Sigmoid colon (tissue), 7 donors: ENCODE data around the gene FSTL4. TPM values are rescaled to one million over a fixed set of nuclear protein-coding genes. Genes with fewer than 3 reads are reported as not detected.

Experiments
- DNase-seq: peaks from one replicate; pipeline ENCODE4 v3.0.0-alpha.2; 2019
- H3K27ac ChIP-seq, 4 donors: fragments of 200-600 bp; sonication (generic); one replicate each; pipeline ENCODE4 v1.5.1; 2016 to 2019; ENCODE audit warnings: mild to moderate bottlenecking in 1 of 4
- H3K27me3 ChIP-seq, 3 donors: fragments of 200-600 bp; sonication (generic); one replicate each; pipeline ENCODE4 v1.5.1; 2019; ENCODE audit warnings: mild to moderate bottlenecking in 1 of 3
- H3K36me3 ChIP-seq, 4 donors: fragments of 200-600 bp; sonication (generic); one replicate each; pipeline ENCODE4 v1.5.1; 2016 to 2019
- H3K4me1 ChIP-seq, 4 donors: fragments of 200-600 bp; sonication (generic); one replicate each; pipeline ENCODE4 v1.5.1; 2017 to 2019
- H3K4me3 ChIP-seq, 4 donors: fragments of 200-600 bp; sonication (generic); one replicate each; pipeline ENCODE4 v1.5.1; 2017 to 2019; ENCODE audit warnings: mild to moderate bottlenecking in 2 of 4, moderate library complexity in 1 of 4
- H3K9me3 ChIP-seq, 4 donors: fragments of 200-600 bp in 3 of 4; sonication (generic) in 3 of 4; one replicate each; pipeline versions ENCODE4 v1.5.1 to v1.6.1; 2013 to 2019
- EP300 ChIP-seq, 4 donors: sonication (generic); formaldehyde crosslinking; IDR thresholded peaks; one replicate each; pipeline ENCODE4 v1.6.1; 2017; ENCODE audit warnings: antibody characterized with exemption in 4 of 4
- POLR2A ChIP-seq, 2 donors: fragments of 450-650 bp; IDR thresholded peaks; one replicate each; pipeline ENCODE4 v1.6.1; 2016; ENCODE audit warnings: antibody characterized with exemption in 2 of 2, mild to moderate bottlenecking in 2 of 2, moderate library complexity in 2 of 2
- POLR2AphosphoS5 ChIP-seq, 4 donors: sonication (generic); formaldehyde crosslinking; IDR thresholded peaks; one replicate each; pipeline ENCODE4 v1.6.1; 2017; ENCODE audit warnings: antibody characterized with exemption in 4 of 4
- WGBS, 2 donors: extraction: QIAGEN DNeasy Blood & Tissue Kit; methylation state at CpG; one replicate each; pipeline ENCODE4 v1.1.7; 2013; 5-methylcytosine and 5-hydroxymethylcytosine counted together
- intact Hi-C: fragments of 100-400 bp; cut with DNase I; formaldehyde crosslinking; loops from one replicate; pipeline ENCODE4 v1.15.1; 2023
- polyA plus RNA-seq, 3 donors: library from polyadenylated mRNA; stranded (reverse); fragments of 200-250 nt; gene quantifications; one replicate each; pipeline ENCODE4 v1.2.3, GENCODE V29; 2013
- total RNA-seq, 4 donors: library from RNA; depleted of rRNA; stranded (reverse); fragments of >200 nt; gene quantifications; one replicate each; pipeline ENCODE4 v1.1.0, GENCODE V29; 2016
- TF ChIP-seq, protein P1 (sequence below), 4 experiments: fragments of 450-650 bp in 3 of 4; fragments of 200-600 bp in 1 of 4; IDR thresholded peaks; one replicate each; pipeline ENCODE4 v1.5.1; 2016 to 2019; ENCODE audit warnings: antibody characterized with exemption in 4 of 4, mild to moderate bottlenecking in 3 of 4, moderate library complexity in 2 of 4
- donor health status: healthy with polysubstance abuse.
- donor health status: Bipolar disorder and iron deficiency.
- donor health status: healthy.

The FSTL4 gene
- total and polyA plus RNA-seq, 7 donors: 0.23 to 0.45 (median 0.28) TPM; not detected in 4

DNA sequence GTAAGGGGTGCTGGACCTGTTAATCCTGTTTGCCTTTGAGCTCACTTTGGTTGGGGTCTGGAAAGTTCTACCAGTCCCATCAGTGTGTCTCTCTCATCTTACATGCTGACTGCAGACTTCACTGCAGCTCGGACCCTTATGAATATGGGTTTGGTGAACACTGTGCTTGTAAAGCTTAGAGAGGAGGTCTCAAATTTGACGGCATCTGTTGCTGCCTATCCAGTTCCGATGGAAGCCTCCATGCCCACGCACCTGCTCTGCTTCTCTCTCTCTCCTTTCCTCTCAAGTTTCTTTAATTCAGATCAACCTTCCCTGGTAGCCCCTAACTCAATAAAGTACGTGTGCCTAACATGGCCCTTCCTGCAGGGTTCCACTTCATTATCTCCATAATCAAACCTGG lies 342.6 kb downstream of the FSTL4 start:
- Histone ChIP-seq H3K4me3 (no peak overlapping the region), H3K9me3 (no peaks in the 10 kb centered on the region), H3K27ac (no peak overlapping the region), H3K36me3 (no peaks in the 10 kb centered on the region), H3K4me1 (no peaks in the 10 kb centered on the region), H3K27me3 (peaks cover 0 to 4% (median 0%) of the 10 kb centered on the region in 3 donors)
- TF ChIP-seq POLR2AphosphoS5 (IDR thresholded peaks at IDR 0.05): no peak
- no peak for TF ChIP-seq EP300 (IDR thresholded peaks at IDR 0.05)
- TF ChIP-seq, protein P1, sequence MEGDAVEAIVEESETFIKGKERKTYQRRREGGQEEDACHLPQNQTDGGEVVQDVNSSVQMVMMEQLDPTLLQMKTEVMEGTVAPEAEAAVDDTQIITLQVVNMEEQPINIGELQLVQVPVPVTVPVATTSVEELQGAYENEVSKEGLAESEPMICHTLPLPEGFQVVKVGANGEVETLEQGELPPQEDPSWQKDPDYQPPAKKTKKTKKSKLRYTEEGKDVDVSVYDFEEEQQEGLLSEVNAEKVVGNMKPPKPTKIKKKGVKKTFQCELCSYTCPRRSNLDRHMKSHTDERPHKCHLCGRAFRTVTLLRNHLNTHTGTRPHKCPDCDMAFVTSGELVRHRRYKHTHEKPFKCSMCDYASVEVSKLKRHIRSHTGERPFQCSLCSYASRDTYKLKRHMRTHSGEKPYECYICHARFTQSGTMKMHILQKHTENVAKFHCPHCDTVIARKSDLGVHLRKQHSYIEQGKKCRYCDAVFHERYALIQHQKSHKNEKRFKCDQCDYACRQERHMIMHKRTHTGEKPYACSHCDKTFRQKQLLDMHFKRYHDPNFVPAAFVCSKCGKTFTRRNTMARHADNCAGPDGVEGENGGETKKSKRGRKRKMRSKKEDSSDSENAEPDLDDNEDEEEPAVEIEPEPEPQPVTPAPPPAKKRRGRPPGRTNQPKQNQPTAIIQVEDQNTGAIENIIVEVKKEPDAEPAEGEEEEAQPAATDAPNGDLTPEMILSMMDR (IDR thresholded peaks at IDR 0.05): no peak
- TF ChIP-seq POLR2A (IDR thresholded peaks at IDR 0.05): no peak
- intact Hi-C loops: no loop called here
- no peak for DNase-seq
- WGBS, 2 donors: 86 to 88% methylated on average over 5 of the region's 5 CpGs

DNA sequence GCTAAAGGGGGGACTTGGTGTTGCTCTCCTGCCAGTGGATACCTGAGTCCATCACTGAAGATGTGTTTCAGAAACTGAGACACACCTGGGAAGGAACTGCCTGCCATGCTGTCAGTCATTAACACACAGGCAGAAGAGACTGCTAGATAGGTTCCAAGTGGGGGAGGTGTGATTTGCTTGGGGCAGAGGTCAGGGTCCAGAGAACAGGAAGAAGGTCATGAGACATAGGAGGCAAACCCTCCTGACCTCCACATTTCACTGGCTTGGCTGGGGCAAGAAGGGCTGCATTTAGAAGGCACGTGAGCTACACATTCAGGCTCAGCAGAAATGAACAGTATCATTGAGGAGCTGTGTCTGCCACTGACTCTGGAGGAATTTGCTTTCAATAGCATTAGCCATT lies 344.7 kb downstream of the FSTL4 start:
- Histone ChIP-seq H3K9me3 (no peaks in the 10 kb centered on the region), H3K36me3 (no peaks in the 10 kb centered on the region), H3K4me3 (no peak overlapping the region), H3K4me1 (no peaks in the 10 kb centered on the region), H3K27ac (no peak overlapping the region), H3K27me3 (peaks cover 0 to 4% (median 0%) of the 10 kb centered on the region in 3 donors)
- 81 to 92% methylated on average over 1 of the region's 1 CpG for WGBS, 2 donors
- no peak for DNase-seq
- intact Hi-C loops: no loop called here
- TF ChIP-seq POLR2A (IDR thresholded peaks at IDR 0.05) (no peak), EP300 (IDR thresholded peaks at IDR 0.05) (no peak), POLR2AphosphoS5 (IDR thresholded peaks at IDR 0.05) (no peak)
- TF ChIP-seq, protein P1 (IDR thresholded peaks at IDR 0.05): no peak

DNA sequence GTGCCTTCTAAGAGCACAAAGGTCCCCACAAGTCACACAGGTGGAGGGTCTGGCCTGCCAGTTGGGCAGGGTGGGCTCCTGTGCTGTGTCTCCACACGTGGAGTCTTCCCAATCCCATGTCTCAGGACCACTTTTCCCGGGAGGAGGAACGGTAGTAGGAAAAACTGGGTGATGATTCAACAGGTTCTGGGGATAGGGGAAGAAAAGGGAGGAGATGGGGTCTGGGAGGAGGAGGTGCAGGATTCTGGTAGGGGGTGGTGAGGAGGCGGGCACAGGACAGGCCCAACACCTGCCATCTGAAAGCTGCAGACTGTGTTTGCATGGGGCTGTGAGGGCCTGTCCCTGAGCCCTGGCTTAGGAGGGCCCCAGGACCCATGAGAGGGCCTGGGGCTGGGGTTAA lies 345.4 kb downstream of the FSTL4 start:
- H3K4me1 ChIP-seq: no peaks in the 10 kb centered on the region
- H3K36me3 ChIP-seq: no peaks in the 10 kb centered on the region
- no peaks in the 10 kb centered on the region for H3K9me3 ChIP-seq
- no peak for DNase-seq
- intact Hi-C loops: no loop called here
- H3K27me3 ChIP-seq: peaks cover 0 to 4% (median 0%) of the 10 kb centered on the region in 3 donors
- TF ChIP-seq, protein P1 (IDR thresholded peaks at IDR 0.05): no peak
- TF ChIP-seq POLR2AphosphoS5 (IDR thresholded peaks at IDR 0.05) (no peak), POLR2A (IDR thresholded peaks at IDR 0.05) (no peak), EP300 (IDR thresholded peaks at IDR 0.05) (no peak)
- no peak overlapping the region for H3K27ac ChIP-seq
- WGBS, 2 donors: 85 to 87% methylated on average over 4 of the region's 4 CpGs
- no peak overlapping the region for H3K4me3 ChIP-seq

DNA sequence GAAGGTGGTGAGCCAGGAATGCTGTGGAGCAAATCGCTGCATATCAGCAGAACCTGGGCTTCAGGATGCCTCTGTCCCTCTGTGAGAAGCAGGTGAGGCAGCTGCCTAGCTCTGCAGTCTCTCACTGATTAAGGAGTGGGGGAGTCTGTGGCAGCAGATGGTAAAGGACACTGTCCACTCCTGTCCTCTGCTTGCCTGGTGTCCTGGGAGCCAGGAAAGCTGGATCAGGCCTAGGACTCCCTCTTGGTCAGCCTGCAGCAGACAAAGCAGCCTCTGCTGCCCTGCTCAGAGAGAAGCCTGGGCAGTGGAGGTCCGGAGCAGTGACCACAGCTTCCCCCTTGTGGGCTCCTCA lies 345.8 kb downstream of the FSTL4 start:
- WGBS, 2 donors: 87% methylated on average over 2 of the region's 2 CpGs
- TF ChIP-seq, protein P1 (IDR thresholded peaks at IDR 0.05): no peak
- TF ChIP-seq EP300 (IDR thresholded peaks at IDR 0.05) (no peak), POLR2AphosphoS5 (IDR thresholded peaks at IDR 0.05) (no peak), POLR2A (IDR thresholded peaks at IDR 0.05) (no peak)
- peaks cover 0 to 4% (median 0%) of the 10 kb centered on the region in 3 donors for H3K27me3 ChIP-seq

More for the DNA sequence above, 345.8 kb downstream of the FSTL4 start:
- no peaks in the 10 kb centered on the region for H3K4me1 ChIP-seq
- no peak overlapping the region for H3K27ac ChIP-seq
- no peak overlapping the region for H3K4me3 ChIP-seq
- no peaks in the 10 kb centered on the region for H3K9me3 ChIP-seq
- no peak for DNase-seq
- H3K36me3 ChIP-seq: no peaks in the 10 kb centered on the region
- intact Hi-C loops: no loop called here
